Hepatocyte (in vitro differentiated cells): ENCODE results near the gene INSR.

Experiments
- CTCF ChIP-seq: fragments of 200-600 bp; sonication (generic); IDR thresholded peaks from 2 replicates; pipeline ENCODE4 v1.5.1; 2016; ENCODE audit warnings: antibody characterized with exemption, mild to moderate bottlenecking; ENCODE audit not compliant: poor library complexity
- EZH2 ChIP-seq: fragments of 200-600 bp; sonication (generic); IDR thresholded peaks from 2 replicates; pipeline ENCODE4 v1.6.1; 2016; ENCODE audit warnings: antibody characterized with exemption, mild to moderate bottlenecking, borderline replicate concordance

GRCh38 chr19:7099597-7099921 lies 194.7 kb downstream of the INSR start:
- TF ChIP-seq CTCF (no peak), EZH2 (no peak)
